ENCODE results near the gene ANKMY1. TPM values are rescaled to one million over a fixed set of nuclear protein-coding genes. Genes with fewer than 3 reads are reported as not detected.

Gene ANKMY1
- total and polyA plus RNA-seq, 2 of the 13 experiments (the other 11 are each of a cell fraction or from before 2014, with no cell fraction given): 11.7 to 18.8 TPM

DNA sequence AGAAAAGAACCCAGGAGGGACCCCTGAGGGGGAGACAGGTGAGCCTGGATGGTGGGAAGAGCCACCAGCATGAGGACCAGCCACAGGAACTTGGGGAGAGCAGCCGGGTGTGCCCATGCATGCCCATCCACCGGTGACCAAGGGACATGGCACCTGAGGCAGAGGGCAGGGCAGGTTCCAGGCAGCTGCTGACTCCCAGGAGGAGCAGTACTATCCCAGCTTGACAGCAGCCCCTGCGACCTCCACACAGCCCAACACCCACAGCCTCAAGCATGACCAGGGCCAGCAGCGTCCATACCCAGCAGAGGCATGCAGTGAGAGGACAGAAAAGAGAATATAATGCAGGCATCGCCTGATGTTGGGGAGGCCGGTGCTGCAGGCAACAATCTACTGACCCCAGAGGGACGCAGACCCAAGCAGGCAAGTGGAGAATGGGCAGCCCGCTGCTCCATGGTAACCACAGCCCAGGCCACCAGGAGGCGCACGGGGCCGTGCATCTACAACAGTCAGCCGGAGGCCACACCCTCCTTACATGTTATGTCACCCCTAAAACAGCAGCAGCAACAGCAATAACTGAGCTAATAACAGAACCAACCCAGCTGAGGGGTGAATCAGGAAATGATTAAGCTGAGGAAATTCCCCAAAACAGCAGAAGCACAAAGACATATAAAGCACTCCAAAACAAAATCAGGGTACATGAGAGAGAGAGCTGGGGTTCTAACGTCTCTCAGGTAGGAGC lies 44.1 kb downstream of the ANKMY1 start (continued):
- TF ChIP-seq, protein P1, sequence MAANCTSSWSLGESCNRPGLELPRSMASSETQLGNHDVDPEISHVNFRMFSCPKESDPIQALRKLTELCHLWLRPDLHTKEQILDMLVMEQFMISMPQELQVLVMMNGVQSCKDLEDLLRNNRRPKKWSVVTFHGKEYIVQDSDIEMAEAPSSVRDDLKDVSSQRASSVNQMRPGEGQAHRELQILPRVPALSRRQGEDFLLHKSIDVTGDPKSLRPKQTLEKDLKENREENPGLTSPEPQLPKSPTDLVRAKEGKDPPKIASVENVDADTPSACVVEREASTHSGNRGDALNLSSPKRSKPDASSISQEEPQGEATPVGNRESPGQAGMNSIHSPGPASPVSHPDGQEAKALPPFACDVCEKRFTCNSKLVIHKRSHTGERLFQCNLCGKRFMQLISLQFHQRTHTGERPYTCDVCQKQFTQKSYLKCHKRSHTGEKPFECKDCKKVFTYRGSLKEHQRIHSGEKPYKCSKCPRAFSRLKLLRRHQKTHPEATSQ (CRISPR knock-in tag; IDR thresholded peaks at IDR 0.05; ENCODE audit: borderline replicate concordance): no peak
- TF ChIP-seq, protein P2, sequence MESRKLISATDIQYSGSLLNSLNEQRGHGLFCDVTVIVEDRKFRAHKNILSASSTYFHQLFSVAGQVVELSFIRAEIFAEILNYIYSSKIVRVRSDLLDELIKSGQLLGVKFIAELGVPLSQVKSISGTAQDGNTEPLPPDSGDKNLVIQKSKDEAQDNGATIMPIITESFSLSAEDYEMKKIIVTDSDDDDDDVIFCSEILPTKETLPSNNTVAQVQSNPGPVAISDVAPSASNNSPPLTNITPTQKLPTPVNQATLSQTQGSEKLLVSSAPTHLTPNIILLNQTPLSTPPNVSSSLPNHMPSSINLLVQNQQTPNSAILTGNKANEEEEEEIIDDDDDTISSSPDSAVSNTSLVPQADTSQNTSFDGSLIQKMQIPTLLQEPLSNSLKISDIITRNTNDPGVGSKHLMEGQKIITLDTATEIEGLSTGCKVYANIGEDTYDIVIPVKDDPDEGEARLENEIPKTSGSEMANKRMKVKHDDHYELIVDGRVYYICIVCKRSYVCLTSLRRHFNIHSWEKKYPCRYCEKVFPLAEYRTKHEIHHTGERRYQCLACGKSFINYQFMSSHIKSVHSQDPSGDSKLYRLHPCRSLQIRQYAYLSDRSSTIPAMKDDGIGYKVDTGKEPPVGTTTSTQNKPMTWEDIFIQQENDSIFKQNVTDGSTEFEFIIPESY (CRISPR knock-in tag; IDR thresholded peaks at IDR 0.05): peak; percentile 69; the same call in 1 of the 2 replicates
- TF ChIP-seq ZNF839 (CRISPR knock-in tag; IDR thresholded peaks at IDR 0.05; ENCODE audit: borderline replicate concordance) (no peak; the same call in 1 of the 2 replicates), SNAPC5 (CRISPR knock-in tag; IDR thresholded peaks at IDR 0.05; ENCODE audit: borderline replicate concordance) (no peak), KDM2A (CRISPR knock-in tag; IDR thresholded peaks at IDR 0.05; ENCODE audit: borderline replicate concordance, low read depth) (peak; percentile 77; the same call in 1 of the 2 replicates), ZNF275 (CRISPR knock-in tag; IDR thresholded peaks at IDR 0.05; ENCODE audit: borderline replicate concordance) (no peak), ZNF101 (CRISPR knock-in tag; IDR thresholded peaks at IDR 0.05; ENCODE audit: borderline replicate concordance, low read depth) (no peak), ZNF550 (CRISPR knock-in tag; IDR thresholded peaks at IDR 0.05; ENCODE audit: borderline replicate concordance) (no peak), HOXD1 (CRISPR knock-in tag; IDR thresholded peaks at IDR 0.05) (no peak), ZNF747 (CRISPR knock-in tag; IDR thresholded peaks at IDR 0.05; ENCODE audit: borderline replicate concordance) (no peak), ZNF737 (CRISPR knock-in tag; IDR thresholded peaks at IDR 0.05; ENCODE audit: borderline replicate concordance) (no peak), ZNF577 (CRISPR knock-in tag; IDR thresholded peaks at IDR 0.05; ENCODE audit: borderline replicate concordance, low read depth) (no peak), HOXA3 (CRISPR knock-in tag; IDR thresholded peaks at IDR 0.05) (peak; percentile 22; the same call in 1 of the 2 replicates), JUN (CRISPR knock-in tag; IDR thresholded peaks at IDR 0.05) (no peak), RBM22 (optimal IDR thresholded peaks at IDR 0.05; ENCODE audit: low read length) (peak; percentile 77), CHD4 (IDR thresholded peaks at IDR 0.05; ENCODE audit: borderline replicate concordance, low read length) (no peak), YEATS2 (CRISPR knock-in tag; IDR thresholded peaks at IDR 0.05; ENCODE audit: borderline replicate concordance) (peak; percentile 36; the same call in 1 of the 2 replicates), ZFAT (CRISPR knock-in tag; conservative IDR thresholded peaks at IDR 0.05) (no peak), ZNF557 (CRISPR knock-in tag; IDR thresholded peaks at IDR 0.05) (no peak), SIX1 (CRISPR knock-in tag; IDR thresholded peaks at IDR 0.05; ENCODE audit: borderline replicate concordance) (no peak), ZNF878 (CRISPR knock-in tag; IDR thresholded peaks at IDR 0.05) (no peak), CBX5 (CRISPR knock-in tag; IDR thresholded peaks at IDR 0.05; ENCODE audit: borderline replicate concordance) (peak; percentile 33; the same call in 1 of the 2 replicates)
- TF ChIP-seq, protein P3, sequence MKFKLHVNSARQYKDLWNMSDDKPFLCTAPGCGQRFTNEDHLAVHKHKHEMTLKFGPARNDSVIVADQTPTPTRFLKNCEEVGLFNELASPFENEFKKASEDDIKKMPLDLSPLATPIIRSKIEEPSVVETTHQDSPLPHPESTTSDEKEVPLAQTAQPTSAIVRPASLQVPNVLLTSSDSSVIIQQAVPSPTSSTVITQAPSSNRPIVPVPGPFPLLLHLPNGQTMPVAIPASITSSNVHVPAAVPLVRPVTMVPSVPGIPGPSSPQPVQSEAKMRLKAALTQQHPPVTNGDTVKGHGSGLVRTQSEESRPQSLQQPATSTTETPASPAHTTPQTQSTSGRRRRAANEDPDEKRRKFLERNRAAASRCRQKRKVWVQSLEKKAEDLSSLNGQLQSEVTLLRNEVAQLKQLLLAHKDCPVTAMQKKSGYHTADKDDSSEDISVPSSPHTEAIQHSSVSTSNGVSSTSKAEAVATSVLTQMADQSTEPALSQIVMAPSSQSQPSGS (CRISPR knock-in tag; IDR thresholded peaks at IDR 0.05): peak; percentile 73; the same call in 1 of the 2 replicates

Measured in HepG2 (cell line).